HG03175 (cell line): Measurements from ENCODE around the gene TPM4.
"Not testable (repeated sequence)": the region's sequence is repeated elsewhere in the genome, so short reads cannot be mapped to it uniquely, and the experiment has no call there.

ENCODE experiments used
- ATAC-seq: cut with Tn5 transposase; IDR thresholded peaks from one replicate; pipeline ENCODE4 v1.9.1; 2021; ENCODE audit warnings: mild to moderate bottlenecking, moderate library complexity; ENCODE audit not compliant: unreplicated experiment

Gene TPM4

DNA sequence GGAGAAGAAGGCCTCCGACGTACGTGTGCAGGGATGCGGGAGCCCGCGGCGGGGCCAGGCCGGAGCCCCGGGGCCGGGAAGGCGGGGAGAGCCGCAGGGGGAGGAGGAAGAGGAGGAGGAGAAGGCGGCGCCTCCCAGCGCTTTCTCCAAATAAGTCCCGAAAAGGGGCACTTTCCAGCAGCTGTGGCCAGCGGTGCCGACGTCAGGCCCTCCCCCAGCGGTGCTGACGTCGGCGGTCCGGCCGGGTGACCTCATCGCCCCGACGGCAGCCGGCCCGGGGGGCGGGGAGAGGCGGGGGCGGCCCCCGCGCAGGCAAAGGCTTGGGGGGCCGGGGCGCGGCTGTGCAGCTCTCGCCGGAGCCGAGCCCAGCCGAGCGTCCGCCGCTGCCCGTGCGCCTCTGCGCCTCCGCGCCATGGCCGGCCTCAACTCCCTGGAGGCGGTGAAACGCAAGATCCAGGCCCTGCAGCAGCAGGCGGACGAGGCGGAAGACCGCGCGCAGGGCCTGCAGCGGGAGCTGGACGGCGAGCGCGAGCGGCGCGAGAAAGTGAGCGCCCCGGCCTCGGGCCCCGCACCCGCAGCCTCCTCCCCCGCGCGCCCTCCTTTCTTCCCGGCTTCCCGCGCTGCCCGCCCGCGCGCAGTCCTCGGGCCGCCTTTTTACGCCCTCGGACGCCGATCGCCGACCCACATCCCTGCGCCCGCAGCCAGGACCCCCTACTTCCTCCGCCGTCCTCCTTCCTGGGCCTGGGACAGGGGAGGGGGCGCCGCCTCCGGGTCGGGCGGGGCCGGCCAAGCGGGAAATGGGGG lies at the start of gene TPM4:
TPM4 (plus strand) TSS at position 342 of the 804 bp plus-strand sequence; CDS start at position 413, 71 bp downstream.
- peak; percentile 67 for ATAC-seq

DNA sequence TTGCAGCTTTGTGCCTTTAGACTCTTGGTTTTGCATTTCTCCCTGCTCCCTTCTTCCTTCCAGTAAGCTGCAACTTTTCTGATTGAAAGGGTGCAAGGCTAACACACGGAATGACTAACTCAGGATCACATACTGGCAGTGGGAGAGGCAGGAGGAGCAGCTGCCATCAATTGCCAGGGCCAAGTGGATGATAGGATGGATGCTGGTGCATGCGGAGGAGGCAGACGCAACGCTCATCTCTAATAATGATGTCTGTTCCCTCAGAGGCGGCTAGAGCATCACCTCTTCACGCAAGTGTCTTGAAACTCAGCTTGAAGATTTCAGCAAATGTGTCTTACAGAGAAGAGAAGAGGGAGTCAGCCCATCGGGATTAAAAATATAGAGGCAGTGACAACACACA lies 49.5 kb upstream of the TPM4 start:
- ATAC-seq, result no peak

DNA sequence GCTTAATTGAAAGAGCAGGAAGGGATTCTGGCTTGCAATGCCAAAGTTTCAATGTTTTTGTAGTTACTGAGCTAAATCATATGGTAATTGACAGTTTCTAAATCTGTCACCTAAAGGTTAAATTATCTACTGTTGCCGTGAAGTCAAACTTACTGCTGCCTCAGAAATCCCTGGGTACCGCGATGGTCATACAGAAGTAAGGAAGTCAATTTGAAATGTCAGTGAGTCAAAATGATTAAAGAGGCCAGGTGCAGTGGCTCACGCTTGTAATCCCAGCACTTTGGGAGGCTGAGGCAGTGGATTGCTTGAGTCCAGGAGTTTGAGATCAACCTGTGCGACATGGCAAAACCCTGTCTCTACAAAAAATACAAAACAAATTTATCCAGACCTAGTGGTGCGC lies 48.8 kb upstream of the TPM4 start:
- ATAC-seq, result no peak

DNA sequence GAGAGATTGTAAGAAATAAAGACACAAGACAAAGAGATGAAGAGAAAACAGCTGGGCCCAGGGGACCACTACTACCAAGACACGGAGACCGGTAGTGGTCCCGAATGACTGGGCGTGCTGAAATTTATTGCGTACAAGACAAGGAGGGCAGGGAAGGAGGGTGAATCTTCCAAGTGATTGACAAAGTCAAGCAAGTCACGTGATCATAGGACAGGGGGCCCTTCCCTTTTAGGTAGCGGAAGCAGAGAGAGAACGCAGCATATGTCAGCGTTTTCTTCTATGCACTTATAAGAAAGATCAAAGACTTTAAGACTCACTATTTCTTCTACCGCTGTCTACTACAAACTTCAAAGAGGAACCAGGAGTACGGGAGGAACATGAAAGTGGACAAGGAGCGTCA lies 46.1 kb upstream of the TPM4 start:
- not testable (repeated sequence) for ATAC-seq

DNA sequence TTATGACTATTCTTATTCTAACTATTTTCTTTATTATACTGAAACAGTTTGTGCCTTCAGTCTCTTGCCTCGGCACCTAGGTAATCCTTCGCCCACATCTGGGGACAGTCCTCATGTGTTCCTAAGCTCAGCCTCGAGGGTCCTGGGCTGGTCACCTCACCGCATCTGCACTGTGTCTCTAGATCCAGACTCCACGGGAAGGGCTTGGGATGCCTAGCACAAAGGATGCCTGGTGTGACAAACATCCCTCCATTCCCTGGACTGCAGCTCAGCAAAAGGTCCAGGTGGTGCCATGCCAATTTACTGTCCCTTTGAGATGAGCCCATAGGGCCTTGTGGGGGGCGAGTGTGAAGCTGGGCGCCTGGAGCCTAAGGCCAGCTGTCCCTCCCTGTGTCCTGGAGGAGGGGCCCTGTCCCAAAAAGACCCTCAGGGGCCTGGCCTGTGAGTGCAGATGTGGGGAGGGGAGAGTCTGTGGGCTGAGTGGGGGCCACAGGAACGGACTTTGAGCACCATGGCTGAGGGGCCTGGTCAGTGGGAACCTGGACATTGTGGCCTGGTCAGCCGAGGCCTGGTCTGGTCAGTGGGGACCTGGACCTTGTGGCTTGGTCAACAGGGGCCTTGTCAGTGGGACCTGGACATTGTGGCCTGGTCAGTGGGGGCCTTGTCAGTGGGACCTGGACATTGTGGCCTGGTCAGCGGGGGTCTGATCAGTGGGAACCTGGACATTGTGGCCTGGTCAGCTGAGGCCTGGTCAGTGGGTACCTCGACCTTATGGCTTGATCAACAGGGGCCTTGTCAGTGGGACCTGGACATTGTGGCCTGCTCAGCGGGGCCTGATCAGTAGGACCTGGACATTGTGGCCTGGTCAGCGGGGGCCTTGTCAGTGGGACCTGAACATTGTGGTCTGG lies 45.1 kb upstream of the TPM4 start:
- no peak for ATAC-seq

DNA sequence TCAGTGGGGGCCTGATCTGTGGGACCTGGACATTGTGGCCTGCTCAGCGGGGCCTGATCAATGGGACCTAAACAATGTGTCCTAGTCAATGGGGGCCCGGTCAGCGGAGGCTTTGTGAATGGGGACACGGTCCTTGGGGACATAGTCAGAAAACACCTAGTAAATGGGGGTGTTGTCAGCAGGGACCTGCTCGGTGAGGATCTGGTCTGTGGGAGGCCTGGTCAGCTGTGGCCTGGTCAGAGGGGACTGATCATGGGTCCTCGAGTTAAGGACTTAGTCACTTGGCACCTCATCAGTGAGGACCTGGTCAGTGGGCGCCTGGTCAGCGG lies 44.5 kb upstream of the TPM4 start:
- no peak for ATAC-seq

DNA sequence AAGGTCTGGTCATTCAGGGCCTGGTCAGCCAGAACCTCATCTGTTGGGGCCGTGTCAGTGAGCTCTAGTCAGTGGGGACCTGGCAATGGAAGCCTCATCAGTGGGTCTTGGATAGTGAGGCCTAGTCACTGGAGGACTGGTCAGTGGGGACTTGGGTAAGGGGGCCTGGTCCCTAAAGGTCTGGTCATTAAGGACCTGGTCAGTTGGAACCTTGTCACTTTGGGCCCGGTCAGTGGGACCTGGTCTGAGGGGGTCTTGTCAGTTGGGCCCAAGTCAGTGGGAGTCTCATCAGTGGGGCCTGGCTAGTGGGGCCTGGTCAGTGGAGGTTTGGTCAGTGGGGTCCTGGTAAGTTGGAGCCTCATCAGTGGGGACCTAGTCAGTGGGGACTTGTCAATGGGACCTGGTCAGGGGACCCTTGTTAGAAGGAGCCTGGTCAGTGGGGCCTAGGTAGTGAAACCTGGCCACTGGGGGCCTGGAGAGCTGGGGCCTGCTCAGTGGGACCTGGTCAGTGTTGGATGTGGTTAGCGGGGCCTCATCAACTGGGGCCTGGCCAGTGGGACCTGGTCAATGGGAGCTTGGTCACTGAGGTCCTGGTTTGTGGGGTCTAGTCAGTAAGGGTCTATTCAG lies 43.7 kb upstream of the TPM4 start:
- no peak for ATAC-seq

DNA sequence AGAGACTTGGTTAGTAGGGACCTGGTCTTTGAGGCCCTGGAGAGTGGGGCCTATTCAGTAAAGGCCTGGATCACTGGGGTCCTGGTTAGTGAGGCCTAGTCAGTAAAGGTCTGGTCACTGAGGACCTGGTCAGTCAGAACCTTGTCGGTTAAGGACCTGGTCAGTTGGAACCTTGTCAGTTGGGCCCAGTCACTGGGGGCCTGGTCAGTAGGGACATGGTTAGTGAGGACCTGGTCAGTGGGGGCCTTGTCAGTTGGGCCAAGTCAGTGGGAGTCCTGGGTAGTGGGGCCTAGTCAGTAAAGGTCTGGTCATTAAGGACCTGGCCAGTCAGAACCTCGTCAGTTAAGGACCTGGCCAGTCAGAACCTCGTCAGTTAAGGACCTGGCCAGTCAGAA lies 43.2 kb upstream of the TPM4 start:
- ATAC-seq, result no peak

DNA sequence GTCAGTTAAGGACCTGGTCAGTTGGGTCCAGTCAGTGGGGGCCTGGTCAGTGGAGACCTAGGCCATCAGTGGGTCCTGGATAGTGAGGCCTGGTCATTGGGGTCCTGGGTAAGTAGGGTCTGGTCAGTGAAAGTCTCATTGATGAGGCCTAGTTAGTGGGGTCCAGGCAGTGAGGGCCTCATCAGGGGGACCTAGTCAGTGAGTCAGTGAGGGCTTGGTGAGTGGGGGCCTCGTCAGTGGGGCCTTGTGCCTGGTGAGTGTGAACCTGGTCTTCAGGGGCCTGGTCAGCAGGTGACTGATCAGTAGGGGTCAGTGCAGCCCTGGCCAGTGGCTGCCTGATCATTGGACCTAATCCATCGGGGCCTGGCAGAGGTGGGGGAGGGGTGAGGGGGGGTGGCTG lies 42.6 kb upstream of the TPM4 start:
- no peak for ATAC-seq

DNA sequence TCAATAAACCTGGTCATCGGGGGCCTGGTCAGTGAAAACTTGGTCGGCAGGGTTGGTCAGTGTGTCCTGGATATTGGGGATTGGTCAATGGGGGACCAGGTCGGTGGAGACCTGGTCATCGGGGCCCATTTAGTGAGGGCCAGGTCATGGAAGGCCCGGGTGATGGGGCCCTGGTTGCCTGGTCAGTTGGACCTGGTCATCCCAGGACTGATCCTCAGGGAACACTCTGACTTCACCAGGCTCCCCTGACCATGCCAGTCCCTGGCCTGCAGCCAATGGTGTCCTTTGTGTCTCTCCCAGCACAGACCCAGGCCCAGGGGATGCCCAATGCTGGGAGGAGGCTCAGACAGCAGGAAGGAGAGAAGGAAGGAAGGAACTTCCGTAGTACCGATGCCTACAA lies 42.1 kb upstream of the TPM4 start:
- no peak for ATAC-seq

DNA sequence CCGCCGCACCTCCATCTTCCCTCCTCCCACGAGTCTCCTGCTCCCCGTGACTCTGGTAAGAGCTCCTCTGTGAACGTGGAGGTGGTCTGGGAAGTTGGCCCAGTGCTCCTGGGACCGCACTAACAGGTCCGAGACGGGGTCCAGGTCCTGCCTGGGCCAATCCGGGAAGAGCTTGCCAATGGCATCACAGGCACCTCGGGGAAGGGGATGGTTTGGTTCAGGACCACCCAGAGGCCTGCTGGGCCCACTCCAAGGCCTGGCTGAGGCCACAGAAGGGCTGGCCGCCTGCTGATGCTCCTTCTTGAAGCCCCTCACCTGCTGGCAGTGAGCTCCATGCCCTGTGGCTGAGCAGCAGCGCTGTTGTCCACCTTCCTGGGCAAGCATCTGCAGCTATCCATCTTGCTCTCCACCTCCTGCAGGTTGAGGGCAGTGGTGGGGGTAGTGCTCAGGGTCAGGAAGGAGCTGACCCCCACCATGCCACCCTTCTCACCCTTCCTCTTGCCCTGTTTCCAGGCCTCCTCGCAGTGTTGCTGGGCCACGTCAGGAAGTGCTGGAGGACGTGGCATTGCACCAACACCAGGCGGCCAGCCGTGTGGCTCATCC lies 41.2 kb upstream of the TPM4 start:
- ATAC-seq, result no peak

DNA sequence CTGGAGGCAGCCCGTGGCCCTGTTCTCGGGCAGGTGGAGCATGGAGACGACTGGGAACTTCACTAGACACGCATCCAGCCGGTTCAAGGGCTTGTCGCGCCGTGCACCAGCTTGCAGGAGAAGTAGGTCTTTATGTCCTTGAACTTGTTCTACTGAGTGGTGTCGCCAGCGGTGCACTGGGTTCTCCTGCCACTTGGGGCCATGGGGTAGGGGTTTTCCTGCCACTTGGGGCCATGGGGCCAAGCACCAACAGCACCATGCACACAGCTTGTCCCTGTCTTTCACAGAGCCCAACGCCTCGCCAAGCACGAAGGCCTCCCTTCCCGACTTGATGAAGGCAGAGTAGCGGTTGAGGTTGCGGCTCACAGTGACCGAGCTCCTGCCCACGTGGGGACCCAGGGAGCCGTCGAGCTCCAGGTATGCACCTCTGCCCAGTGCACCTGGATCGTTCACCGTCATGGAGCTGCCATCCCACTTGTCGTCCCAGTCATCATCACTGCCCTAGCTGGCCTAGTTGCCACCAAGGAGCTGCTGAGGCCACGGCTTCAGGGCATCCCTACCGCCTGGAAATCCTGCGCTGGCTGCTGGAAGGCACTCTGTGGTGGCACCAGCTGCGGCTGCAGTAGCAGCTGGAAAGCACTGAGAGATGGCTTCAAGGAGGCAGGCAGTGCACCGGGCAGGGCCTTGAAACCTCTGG lies 40.5 kb upstream of the TPM4 start:
- ATAC-seq, result no peak

DNA sequence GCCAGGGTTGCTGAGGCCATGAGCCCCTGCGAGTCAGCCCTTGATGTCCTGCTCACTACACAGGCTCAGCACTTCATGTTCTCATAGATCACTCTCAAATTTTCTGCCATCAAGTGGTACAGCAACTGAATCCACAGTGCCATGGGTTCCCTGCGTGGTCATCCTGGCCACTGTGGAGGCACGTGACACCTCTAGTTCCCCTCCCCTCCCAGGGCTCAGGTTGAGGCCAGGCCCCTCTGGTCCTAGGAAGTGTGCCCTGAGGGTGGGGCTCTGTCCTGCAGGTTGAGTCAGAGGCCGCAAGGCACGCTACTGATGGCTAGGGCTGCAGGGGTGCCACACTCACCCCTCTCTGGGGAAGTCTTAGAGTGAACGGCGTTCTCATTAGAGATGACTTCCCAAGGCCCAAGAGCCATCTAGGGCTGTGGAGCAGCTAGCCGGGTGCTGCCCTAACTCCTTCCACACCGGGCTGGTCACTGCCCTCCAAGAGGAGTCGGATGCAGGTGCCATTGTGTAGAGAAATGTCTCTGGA lies 39.8 kb upstream of the TPM4 start:
- no peak for ATAC-seq

DNA sequence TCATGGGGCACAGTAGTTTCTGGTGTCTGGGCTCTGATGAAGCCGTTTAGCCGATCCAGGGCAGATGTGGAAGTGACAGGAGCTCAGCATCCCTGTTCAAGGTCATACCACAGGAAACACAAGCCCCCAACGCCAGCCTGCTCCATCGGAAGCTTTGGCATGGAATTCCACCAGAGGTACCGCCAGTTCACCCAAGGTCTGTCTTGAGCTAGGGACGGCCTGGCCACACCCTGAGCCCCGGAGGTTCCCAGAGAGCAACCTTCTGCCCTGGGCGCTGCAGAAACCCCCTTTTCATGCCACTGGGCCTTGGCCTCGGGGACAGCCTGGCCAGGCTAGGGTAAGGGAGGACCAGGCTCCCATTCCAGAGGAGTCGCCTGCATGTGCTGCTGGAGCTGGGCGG lies 39.4 kb upstream of the TPM4 start:
- ATAC-seq, result no peak

DNA sequence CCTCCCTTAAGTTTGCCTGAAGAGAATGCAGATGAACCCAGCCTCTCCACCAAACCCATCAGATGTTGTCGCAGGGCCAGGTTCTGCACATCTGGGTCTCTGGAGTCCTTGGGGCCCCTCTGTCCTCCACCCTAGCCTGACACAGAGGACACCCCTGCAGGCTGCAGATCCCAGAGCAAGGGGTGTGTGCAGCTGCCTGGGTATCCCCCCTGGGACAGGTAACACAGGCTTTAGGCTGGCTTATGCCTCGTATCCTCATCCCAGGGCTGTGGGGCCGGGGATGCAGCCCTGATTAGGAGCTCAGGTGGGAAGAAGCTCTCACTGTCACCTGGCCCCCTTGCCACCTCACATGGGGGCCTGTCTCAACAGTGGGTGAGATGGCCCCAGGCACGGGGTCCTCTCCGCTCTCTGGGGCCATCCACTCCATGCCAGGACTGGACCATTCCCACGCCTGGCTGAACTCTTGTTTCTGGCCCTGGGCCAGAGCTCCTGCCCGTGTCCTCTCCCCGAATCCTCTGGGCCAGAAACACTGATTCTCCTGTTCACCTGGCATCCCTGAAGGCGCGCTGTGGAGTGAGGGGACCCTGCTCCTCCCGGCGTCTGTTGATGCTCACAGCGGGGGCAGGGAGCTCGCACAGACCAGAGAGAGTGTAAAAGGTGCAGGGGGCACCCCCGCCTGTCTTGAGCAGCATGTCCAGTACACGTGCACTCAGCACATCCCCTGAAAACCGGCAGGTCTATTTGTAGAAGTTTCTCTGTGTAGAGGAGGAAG lies 38.7 kb upstream of the TPM4 start:
- no peak for ATAC-seq

DNA sequence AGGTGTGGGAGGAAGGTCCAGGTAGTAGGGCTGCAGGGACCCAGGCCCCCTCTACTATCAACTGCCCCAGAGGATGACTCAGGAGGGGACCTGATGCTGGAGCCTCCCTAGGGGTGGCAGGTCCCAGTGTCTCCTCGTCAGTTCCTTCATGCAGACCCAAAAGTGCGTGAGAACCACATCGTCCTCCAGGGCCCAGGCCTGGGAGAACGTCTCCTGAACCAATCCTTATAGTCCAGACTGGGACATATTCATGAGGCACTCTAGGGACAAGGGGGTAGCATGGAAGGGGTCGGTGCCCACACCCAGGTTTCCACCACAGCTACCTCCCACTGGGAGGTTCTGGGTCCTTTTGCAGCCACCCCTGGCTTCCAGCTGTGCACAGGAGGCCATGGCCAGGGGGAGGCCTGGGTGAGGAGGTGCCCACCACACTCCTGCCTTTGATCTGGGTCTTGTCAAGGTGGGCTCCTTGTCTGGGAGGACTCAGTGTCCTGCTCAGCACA lies 38.0 kb upstream of the TPM4 start:
- no peak for ATAC-seq

DNA sequence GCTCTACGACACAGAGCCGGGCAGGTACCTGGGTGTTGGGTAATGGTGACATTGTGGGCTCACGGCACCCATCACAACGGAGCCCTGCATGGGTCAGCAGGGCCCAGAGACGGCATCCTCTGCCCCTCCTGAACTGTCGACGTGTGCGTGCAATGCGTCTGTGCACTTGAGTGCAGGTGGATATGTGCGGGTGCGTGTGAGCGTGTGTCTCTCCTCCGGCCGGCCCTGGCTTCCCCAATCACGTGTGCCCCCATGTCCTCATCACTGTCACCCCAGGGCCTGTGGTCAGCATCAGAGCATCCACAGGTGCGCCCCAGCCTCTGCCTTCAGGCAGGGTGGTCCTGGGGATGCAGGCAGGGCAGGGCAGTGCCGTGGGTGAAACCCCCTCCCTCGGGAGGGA lies 37.2 kb upstream of the TPM4 start:
- no peak for ATAC-seq

DNA sequence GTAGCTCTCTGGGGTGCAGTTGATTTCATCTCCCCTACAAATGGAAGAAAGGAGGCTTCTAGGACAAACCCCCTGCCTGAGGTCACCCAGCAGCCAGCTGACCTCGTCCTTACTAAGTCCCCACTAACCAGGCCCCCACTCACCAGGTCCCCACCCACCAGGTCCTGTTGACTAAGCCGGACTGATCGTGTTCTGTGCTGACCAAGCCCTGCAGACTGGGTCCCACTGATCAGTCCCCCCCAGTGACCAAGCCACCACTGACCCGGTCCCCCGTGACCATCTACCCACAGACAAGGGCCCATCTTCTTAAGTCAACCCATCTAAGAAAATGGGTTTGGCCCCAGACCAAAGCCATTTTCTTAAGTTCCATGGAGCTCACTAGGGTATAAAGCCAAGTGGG lies 36.8 kb upstream of the TPM4 start:
- no peak for ATAC-seq

DNA sequence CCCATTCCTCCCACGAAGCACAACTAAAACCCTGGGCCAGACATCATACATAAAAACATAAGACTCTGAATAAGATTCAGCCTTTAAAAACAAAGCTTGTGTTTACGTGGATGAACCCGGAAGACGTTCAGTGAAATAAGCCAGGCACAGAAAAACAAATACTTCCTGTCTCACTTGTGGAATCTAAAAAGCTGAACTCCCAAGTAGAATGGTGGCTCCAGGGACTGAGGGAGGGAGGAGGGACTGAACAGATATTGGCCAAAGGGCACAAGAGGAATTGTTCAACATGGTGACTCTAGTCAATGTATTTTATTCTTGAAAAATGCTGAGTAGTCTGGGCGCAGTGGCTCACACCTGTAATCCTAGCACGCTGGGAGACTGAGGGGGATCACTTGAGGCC lies 35.7 kb upstream of the TPM4 start:
- no peak for ATAC-seq
